ENCODE results near the gene SNX21.

Gene SNX21

GRCh38 chr20:45850926-45851325 lies 17.3 kb downstream of the SNX21 start:
- Histone ChIP-seq H3K27me3 (ENCODE audit: low read length) (no peaks in the 10 kb centered on the region), H3K4me2 (ENCODE audit: low read depth, low read length, poor library complexity, severe bottlenecking) (no peak overlapping the region), H3K79me2 (ENCODE audit: insufficient read depth, low read length) (peaks cover 7% of the 10 kb centered on the region), H3K9me3 (ENCODE audit: insufficient read depth, low read length) (no peaks in the 10 kb centered on the region), H2AFZ (ENCODE audit: low read depth, low read length, severe bottlenecking) (no peak overlapping the region), H3K4me3 (ENCODE audit: insufficient read depth, low read length, poor library complexity, severe bottlenecking) (no peak overlapping the region), H3F3A (ENCODE audit: insufficient read depth) (no peaks in the 10 kb centered on the region), H3K9ac (ENCODE audit: low read length) (no peak overlapping the region), H3K27ac (ENCODE audit: low read depth, low read length) (no peak overlapping the region), H4K20me1 (ENCODE audit: low read depth, low read length) (no peaks in the 10 kb centered on the region), H3K36me3 (ENCODE audit: low read length) (no peaks in the 10 kb centered on the region), H3K9me2 (replicated peaks; ENCODE audit: insufficient read depth, low read length) (no peaks in the 10 kb centered on the region)
- no peak for TF ChIP-seq CTCF (IDR thresholded peaks at IDR 0.05; ENCODE audit: insufficient read depth, low read length, poor library complexity, severe bottlenecking)
- TF ChIP-seq EZH2phosphoT487 (conservative IDR thresholded peaks at IDR 0.05; ENCODE audit: low read length): no peak

GRCh38 chr20:45851501-45851900 lies 17.9 kb downstream of the SNX21 start:
- no peaks in the 10 kb centered on the region for H3K27me3 ChIP-seq (ENCODE audit: low read length)
- no peaks in the 10 kb centered on the region for H3K9me3 ChIP-seq (ENCODE audit: insufficient read depth, low read length)
- no peak overlapping the region for H3K4me3 ChIP-seq (ENCODE audit: insufficient read depth, low read length, poor library complexity, severe bottlenecking)
- H3F3A ChIP-seq (ENCODE audit: insufficient read depth): no peaks in the 10 kb centered on the region
- no peaks in the 10 kb centered on the region for H3K36me3 ChIP-seq (ENCODE audit: low read length)
- TF ChIP-seq EZH2phosphoT487 (conservative IDR thresholded peaks at IDR 0.05; ENCODE audit: low read length) (no peak), CTCF (IDR thresholded peaks at IDR 0.05; ENCODE audit: insufficient read depth, low read length, poor library complexity, severe bottlenecking) (no peak)
- H2AFZ ChIP-seq (ENCODE audit: low read depth, low read length, severe bottlenecking): no peak overlapping the region
- no peak overlapping the region for H3K27ac ChIP-seq (ENCODE audit: low read depth, low read length)
- H3K4me2 ChIP-seq (ENCODE audit: low read depth, low read length, poor library complexity, severe bottlenecking): no peak overlapping the region
- no peaks in the 10 kb centered on the region for H4K20me1 ChIP-seq (ENCODE audit: low read depth, low read length)
- H3K9ac ChIP-seq (ENCODE audit: low read length): no peak overlapping the region
- H3K79me2 ChIP-seq (ENCODE audit: insufficient read depth, low read length): peaks cover 13% of the 10 kb centered on the region
- no peaks in the 10 kb centered on the region for H3K9me2 ChIP-seq (replicated peaks; ENCODE audit: insufficient read depth, low read length)

DNA sequence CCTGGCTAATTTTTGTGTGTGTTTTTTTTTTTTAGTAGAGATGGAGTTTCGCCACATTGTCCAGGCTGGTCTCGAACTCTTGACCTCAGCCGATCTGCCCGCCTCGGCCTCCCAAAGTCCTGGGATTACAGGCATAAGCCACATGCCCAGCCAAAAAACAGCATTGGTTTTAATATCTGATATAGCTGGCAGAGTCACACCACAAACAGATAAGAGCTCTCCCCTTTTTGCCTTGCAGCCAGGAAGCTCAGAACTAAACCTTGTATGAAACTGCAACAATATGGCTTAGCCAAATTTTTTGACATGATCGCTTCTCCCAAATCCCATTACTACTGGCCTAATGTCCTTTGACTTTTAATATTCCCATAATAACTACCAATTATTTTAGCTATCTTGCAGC lies 18.7 kb downstream of the SNX21 start:
- Histone ChIP-seq H3K27me3 (ENCODE audit: low read length) (no peaks in the 10 kb centered on the region), H2AFZ (ENCODE audit: low read depth, low read length, severe bottlenecking) (no peak overlapping the region), H4K20me1 (ENCODE audit: low read depth, low read length) (no peaks in the 10 kb centered on the region), H3K27ac (ENCODE audit: low read depth, low read length) (no peak overlapping the region), H3K79me2 (ENCODE audit: insufficient read depth, low read length) (peaks cover 19% of the 10 kb centered on the region), H3K9me2 (replicated peaks; ENCODE audit: insufficient read depth, low read length) (no peaks in the 10 kb centered on the region), H3K4me3 (ENCODE audit: insufficient read depth, low read length, poor library complexity, severe bottlenecking) (no peak overlapping the region), H3K9me3 (ENCODE audit: insufficient read depth, low read length) (no peaks in the 10 kb centered on the region), H3F3A (ENCODE audit: insufficient read depth) (no peaks in the 10 kb centered on the region), H3K9ac (ENCODE audit: low read length) (no peak overlapping the region), H3K36me3 (ENCODE audit: low read length) (no peaks in the 10 kb centered on the region), H3K4me2 (ENCODE audit: low read depth, low read length, poor library complexity, severe bottlenecking) (no peak overlapping the region)
- TF ChIP-seq EZH2phosphoT487 (conservative IDR thresholded peaks at IDR 0.05; ENCODE audit: low read length) (no peak), CTCF (IDR thresholded peaks at IDR 0.05; ENCODE audit: insufficient read depth, low read length, poor library complexity, severe bottlenecking) (no peak)

Measured in SU-DHL-6 (cell line).